NCI-H446 (cell line): ENCODE measurements around the gene GLRX3.
"Not testable (repeated sequence)": the region's sequence is repeated elsewhere in the genome, so short reads cannot be mapped to it uniquely, and the experiment has no call there.

Source experiments
- DNase-seq, 2 experiments: peaks; one replicate each; lab custom pipeline; 2025; lab: John Stamatoyannopoulos, UW

GLRX3 gene

GRCh38 chr10:130189608-130190054 is 53.4 kb downstream of the GLRX3 start:
- DNase-seq, result no peak

- peak in 1 of 2 experiments; percentile 64 for DNase-seq
Measured at GRCh38 chr10:130190055-130190736, 54.0 kb downstream of the GLRX3 start.

- no peak for DNase-seq
Measured at GRCh38 chr10:130190737-130191115, 54.5 kb downstream of the GLRX3 start.

GRCh38 chr10:130191380-130191779 is 55.2 kb downstream of the GLRX3 start:
- DNase-seq, result no peak

- no peak for DNase-seq
Measured at GRCh38 chr10:130192276-130192848, 56.2 kb downstream of the GLRX3 start.

- no peak for DNase-seq
Measured at GRCh38 chr10:130193033-130193432, 56.8 kb downstream of the GLRX3 start.

- DNase-seq, result no peak
Measured at GRCh38 chr10:130193493-130194193, 57.5 kb downstream of the GLRX3 start.

- DNase-seq, result no peak
Measured at GRCh38 chr10:130194194-130194990, 58.2 kb downstream of the GLRX3 start.

- no peak for DNase-seq
Measured at GRCh38 chr10:130194991-130195645, 58.9 kb downstream of the GLRX3 start.

- no peak for DNase-seq
Measured at GRCh38 chr10:130195746-130196294, 59.6 kb downstream of the GLRX3 start.

- no peak for DNase-seq
Measured at GRCh38 chr10:130196511-130197487, 60.6 kb downstream of the GLRX3 start.

GRCh38 chr10:130198651-130199050 is 62.5 kb downstream of the GLRX3 start:
- DNase-seq, result no peak

GRCh38 chr10:130200179-130201042 is 64.2 kb downstream of the GLRX3 start:
- no peak for DNase-seq

GRCh38 chr10:130201043-130201380 is 64.8 kb downstream of the GLRX3 start:
- no peak for DNase-seq

- not testable (repeated sequence) for DNase-seq
Measured at GRCh38 chr10:130202150-130202549, 66.0 kb downstream of the GLRX3 start.

GRCh38 chr10:130202984-130203621 is 66.9 kb downstream of the GLRX3 start:
- no peak for DNase-seq

GRCh38 chr10:130203626-130204025 is 67.4 kb downstream of the GLRX3 start:
- no peak for DNase-seq

GRCh38 chr10:130206216-130206737 is 70.1 kb downstream of the GLRX3 start:
- DNase-seq, result no peak

- no peak for DNase-seq
Measured at GRCh38 chr10:130207205-130207604, 71.0 kb downstream of the GLRX3 start.
